HG03354 (cell line): ENCODE data around the gene OR2T29.
A peak's percentile ranks its signal among the peaks of the same experiment; 100 is the strongest.
"Not testable (repeated sequence)": the region's sequence is repeated elsewhere in the genome, so short reads cannot be mapped to it uniquely, and the experiment has no call there.

Experiments used
- ATAC-seq: cut with Tn5 transposase; IDR thresholded peaks from one replicate; pipeline ENCODE4 v1.9.1; 2021; ENCODE audit warnings: mild to moderate bottlenecking; ENCODE audit not compliant: unreplicated experiment, poor library complexity, severe bottlenecking

The OR2T29 gene, protein sequence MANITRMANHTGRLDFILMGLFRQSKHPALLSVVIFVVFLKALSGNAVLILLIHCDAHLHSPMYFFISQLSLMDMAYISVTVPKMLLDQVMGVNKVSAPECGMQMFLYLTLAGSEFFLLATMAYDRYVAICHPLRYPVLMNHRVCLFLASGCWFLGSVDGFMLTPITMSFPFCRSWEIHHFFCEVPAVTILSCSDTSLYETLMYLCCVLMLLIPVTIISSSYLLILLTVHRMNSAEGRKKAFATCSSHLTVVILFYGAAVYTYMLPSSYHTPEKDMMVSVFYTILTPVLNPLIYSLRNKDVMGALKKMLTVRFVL

DNA sequence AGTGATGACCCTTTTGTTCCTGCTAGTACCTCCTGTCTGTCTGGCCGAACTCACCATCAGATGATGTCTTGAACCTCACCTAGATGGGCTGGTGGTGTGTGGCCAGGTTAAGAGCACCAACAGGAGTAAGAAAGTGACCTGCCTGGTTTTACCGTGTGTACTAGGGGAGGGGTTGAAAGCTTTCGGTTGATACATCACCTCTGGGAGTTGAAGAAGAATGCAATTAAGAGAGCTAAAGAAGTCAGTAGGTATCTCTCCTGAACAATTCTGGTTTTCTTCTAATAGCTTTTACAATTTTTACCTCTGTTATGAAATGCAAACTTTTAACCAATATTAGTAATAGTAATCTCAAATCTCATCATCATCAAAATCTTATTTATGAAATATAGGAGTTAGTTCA lies at the start of gene OR2T29:
Gene OR2T29, minus strand, starts transcription at position 101 of the 400 bp plus-strand sequence. CDS start 3,281 bp downstream, outside the sequence.
- not testable (repeated sequence) for ATAC-seq

DNA sequence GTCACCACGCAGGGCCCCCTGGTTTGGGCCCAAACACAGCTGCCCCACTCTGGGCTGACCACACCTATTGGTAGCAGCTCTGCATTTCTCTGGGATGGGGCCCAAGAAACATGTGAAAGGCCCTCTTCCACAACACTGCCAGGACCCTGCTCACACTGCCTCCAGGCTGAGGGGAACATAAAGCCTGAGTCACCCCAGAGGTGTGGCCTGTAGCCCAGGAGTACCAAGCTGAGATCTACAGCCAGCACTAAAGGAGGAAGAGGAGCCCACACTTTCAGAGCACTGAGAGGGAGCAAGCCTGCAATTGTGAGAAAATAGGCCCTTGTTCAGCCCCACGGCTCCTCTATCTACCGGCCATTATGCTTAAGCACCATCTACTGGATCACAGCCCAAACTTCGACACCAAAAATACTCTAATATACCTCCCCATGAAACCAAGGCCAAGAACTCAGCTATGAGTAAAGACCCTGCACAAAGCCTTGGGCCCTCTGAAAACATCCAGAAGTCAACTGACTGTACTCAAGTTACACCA lies 49.4 kb upstream of the OR2T29 start:
- ATAC-seq: no peak

DNA sequence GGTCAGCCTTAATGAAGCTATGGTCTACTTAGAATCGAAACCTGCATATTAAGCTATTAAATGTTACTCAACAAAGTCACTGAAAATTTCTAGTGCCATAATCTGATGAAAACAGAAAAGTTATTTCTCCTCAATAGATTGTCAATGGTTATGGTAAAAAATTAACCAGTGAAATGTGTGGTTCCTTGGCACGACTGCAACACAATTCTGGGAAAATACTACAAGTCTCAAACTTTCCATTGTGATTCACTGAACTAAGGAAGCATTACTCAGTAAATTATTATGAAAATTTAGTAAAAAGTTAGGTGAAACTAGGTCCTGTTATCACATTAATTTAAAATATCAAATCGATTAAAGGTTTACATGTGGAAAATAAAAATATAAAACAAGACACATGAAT lies 47.7 kb upstream of the OR2T29 start:
- no peak for ATAC-seq

DNA sequence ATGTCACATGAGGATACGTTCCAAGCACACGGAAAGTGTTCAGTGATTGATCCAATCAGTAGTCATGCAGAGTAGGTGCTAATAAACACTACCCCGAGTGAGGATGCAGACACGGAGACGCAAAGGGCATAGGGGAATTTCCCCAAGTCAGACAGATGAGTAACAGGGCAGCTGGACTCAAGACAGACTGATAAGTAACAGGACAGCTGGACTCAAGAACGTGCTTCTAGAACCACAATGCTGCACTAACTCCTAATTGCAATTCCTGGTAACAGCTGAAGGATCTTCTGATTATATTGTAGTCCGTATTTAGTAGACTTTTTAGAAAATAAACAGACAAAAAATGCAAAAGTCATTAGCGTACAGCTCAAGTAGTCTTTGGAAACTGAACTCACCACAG lies 36.8 kb upstream of the OR2T29 start:
- no peak for ATAC-seq

DNA sequence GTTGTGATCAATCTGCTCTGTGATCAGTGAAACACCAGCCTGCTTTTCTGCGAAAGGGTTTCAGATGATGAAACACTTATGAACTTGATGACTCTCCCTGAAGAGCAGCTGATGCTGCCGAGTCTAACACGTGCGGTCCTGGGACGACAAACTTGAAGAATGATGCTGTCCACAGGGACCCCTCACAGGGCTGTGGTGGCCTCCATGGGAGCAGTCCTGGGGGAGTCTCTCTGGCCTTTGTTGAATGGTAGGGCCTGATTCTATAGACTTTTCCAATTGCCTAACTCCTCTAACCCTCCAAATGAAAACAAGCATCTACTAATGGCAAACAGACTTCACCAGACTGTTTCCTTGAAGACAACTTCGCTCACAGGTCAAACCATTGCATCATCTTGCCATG lies 35.0 kb upstream of the OR2T29 start, which contains the start of gene OR2T10:
Gene OR2T10, minus strand, starts transcription at position 112 of the 400 bp plus-strand sequence. CDS start 3,932 bp downstream, outside the sequence.
- no peak for ATAC-seq

DNA sequence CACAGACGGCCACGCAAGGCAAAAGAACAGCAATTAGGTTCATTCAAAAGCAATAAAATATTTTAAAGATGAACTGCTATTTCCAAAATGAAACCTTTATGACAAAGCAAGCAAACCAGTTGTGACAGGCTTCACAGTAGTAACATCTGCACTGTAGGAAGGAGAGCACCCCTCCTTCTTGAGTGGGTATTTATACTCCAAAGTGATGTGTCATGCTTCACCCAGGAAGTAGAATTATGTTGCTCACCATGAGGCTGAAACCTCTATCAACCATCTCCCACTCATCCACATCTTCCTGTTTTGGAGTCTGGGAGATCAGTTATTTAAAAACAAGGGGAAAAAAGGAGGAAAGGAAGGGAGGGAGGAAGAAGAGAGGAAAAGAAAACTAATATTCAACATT lies 34.0 kb upstream of the OR2T29 start:
- no peak for ATAC-seq

DNA sequence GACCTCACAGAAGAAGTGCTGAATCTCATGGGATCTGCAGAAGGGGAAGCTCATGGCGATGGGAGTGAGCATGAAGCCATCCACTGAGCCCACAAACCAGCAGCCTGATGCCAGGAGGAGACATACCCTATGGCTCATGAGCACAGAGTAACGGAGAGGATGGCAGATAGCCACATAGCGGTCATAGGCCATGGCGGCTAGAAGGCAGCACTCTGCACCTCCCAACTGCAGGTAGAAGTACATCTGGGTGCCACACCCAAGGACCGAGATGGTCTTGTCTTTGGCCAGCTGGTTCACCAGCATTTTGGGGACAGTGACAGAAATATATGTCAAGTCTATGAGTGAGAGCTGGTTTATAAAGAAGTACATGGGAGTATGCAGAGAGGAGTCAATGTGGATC lies 30.7 kb upstream of the OR2T29 start:
- ATAC-seq: no peak

DNA sequence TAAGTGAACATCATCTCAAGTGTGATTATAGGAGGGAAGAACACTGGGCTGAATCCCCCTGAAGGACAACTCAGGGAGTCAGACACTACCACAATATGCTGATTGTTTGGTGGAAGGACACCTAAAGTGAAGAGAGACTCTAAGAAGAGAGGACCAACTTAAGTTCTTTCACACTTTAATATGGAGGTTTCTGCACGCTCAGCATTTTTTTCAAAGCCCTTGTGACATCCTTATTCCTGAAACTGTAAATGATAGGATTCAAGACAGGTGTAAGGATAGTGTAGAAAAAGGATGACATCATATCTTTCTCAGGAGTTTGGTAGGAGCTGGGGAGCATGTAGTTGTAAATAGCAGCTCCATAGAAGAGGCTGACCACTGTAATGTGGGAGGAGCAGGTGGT lies 30.1 kb upstream of the OR2T29 start:
- ATAC-seq: no peak

DNA sequence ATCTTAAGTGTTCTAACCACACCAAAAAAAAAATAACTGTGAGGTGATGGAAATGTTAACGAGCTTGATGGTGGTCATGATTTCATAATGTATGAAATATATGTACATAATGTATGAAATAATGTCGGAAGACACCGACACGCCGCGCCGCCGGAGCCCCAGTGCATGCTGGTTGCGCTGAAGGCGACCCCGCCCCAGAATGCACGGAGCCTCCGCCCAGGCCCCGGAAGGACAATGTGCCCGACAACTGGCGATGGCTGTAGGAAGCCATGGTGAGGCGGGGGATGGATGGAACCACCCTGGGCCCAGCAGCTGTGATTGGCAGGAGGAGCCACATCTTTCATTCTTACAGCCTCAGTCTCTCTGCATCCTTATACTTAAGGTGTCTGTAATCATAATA lies 27.5 kb upstream of the OR2T29 start:
- no peak for ATAC-seq

DNA sequence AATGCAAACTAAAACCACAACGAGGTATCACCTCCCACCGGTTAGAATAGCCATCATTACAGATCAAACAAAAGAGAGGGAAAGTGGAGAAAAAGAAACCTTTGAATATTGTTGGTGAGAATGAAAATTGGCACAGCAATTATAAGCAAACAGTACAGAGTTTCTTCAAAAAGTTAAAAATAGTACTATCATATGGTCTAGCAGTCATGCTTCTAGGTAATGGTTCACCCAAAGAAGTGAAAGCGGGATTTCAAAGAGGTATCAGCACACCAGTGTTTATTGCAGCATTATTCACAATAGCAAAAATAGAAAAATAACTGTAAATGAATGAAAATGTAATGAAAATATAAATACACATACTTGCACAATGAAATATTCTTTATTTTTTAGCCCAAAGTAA lies 26.8 kb upstream of the OR2T29 start:
- ATAC-seq: no peak

DNA sequence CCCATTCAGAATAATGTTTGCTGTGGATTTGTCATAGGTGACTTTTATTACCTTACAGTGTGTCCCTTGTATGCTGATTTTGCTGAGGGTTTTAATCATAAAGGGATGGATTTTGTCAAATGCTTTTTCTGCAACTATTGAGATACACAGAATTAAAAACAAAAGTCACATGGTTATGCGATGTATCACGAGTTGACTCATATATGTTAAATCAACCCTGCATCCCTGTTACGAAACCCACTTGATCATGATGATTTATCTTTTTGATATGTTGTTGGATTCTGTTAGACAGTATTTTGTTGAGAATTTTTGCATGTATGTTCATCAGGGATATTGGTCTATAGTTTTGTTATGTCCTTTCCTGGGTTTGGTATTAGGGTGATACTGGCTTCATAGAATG lies 22.7 kb upstream of the OR2T29 start:
- ATAC-seq: no peak

DNA sequence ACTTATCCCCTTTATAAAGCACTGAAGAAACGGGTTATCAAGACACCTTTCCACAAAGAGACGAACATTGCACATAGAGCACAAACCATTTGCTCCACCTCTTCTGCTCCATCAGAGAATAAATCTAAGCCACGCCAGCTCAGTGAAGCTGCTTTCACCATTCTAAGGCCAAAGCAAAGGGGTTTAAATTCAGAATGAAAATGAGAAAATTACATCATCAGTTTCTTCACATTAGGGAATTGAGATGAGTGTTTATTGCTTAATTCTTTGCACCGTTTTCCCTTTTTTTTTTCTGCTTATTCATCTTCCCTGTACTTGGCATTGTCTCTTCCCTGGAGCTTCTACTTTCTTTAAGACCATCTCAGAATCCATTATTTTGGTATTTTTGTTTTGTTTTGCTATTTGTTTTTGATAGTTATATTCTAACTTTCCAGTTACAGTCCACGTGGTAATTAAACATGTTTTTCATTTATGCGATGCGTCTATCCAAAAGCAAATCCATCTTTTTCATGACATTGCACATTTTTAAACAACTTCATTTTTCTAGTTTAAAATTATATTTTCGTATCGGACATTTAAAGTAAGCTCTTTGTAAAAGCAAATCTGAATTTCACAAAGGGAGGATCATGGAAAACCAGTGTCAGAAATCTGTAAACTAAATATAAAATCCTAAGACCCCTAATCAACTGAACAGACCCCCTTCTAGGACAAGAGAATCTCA lies 13.8 kb upstream of the OR2T29 start:
- no peak for ATAC-seq

DNA sequence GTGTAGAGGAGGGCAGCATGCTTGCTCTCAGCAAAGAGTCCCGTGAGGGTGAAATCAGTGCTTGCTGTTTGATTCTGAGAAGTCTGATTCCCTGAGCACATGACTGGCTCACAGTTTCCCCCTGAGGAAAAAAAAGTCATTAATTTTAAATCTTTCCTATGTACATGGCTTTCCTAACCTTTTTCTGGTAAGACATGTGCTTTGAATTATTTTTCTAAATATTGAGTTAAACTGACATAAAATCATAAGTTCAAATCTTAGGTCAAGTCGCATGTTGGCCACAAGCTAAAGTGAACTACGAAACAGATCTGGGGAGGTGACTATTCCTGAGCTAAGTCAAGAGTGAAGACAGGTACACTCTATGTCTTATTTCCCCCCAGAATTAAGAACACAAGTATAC lies 12.1 kb upstream of the OR2T29 start, which contains the start of gene OR2T34:
Gene OR2T34, minus strand, starts transcription at position 101 of the 400 bp plus-strand sequence. Its CDS starts 0 bp downstream, at position 101.
- not testable (repeated sequence) for ATAC-seq

DNA sequence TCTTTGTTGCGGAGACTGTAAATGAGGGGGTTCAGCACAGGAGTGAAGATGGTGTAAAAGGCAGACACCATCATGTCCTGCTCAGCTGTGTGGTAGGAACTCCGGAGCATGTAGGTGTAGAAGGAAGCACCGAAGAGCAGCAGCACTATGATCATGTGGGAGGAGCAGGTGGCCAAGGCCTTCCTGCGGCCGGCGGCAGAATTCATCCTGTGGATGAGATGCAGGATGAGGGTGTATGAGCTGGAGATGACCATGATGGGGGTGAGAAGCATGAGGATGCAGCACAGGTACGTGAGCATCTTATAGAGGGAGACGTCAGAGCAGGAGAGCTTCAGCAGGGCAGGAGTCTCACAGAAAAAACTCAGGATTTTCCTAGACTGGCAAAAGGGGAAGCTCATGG lies 11.3 kb upstream of the OR2T29 start:
- ATAC-seq: not testable (repeated sequence)

DNA sequence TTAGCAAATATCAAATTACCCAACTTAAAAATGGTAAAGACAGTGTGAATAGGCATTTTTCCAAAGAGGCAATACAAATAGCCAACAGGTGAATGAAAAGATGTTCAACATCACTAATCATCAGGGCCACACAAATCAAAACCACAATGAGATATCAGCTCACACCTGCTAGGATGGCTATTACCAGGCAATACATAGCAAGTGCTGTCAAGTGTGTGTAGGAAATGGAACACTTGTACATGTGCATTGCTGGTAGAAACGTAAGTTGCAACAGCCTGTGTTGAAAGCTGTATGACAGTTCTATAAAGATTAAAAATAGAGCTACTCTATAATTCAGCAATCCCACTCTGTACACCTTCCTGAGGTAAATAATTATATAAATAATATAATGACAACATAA lies 9.5 kb upstream of the OR2T29 start:
- ATAC-seq: peak; percentile 84

DNA sequence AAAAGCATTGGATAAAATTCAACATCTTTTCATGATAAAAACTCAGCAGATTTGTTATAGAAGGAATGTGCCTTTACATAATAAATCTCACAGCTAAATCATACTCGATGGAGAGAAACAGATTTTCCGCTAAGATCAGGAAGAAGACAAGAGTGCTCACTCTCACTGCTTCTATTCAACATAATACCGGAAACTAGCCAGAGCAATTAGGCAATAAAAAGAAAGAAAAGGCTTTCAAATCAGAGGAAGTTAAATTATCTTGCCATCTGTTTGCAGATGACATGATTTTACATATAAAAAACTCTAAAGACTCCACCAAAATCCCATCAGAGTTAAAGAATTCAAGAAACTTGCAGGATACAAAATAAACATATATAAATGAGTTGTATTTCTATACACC lies 8.2 kb upstream of the OR2T29 start:
- not testable (repeated sequence) for ATAC-seq

DNA sequence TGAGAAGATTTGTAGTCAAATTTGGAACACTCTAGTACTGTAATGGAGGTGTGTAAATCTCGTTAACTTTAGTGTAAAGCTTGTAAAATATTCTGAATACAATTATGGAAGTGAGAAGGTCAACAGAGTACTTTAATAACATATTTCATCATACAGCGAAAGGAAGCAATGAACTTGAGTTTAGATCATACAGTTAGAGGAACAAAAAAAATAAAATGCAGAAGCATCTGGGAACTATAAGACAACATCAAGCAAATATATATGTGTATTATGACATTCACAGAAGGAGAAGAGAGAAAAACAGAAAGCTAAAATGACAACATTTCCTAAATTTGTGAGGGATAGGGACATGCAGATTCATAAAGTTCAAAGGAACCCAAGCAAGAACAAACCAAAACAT lies 6.5 kb upstream of the OR2T29 start:
- not testable (repeated sequence) for ATAC-seq

DNA sequence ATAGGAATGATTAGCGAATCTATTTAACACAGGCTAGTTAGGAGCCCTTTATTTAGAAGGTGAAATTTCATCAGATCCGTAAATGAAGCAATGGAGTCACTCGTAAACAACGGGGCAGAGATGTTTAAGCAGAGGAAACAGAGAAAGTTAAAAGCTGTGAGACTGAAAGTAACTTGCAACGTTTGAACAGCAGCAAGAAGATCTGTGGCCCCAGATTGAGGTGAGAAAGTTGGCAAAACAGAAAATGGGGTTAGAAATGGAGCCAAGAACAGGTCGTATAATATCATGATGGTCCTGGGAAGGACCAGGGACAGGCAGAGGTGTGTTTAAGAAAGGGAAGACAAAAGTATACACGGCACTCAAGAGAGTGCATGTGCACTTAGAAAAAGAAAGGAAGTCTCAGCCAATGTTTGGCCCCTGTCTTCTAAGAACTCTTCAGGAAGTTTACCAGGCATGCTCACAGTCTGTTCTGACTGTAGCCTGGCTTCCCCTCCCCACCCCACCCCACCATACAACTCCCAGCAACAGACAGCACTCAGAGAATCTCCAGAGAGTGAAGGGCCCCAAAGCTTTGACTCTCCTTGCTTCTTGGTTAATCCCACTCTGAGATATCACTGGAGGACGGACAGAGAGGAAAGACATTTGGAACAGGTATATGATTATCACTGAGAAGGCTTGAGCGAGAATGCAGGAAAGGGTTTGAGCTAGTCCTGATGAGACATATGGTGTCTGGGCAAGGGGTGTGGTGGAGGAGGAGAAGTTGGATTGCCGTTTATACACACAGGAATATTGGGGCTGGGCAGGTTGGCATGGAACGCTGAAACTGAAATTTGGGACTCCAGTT lies 3.2 kb upstream of the OR2T29 start:
- ATAC-seq: peak; percentile 81

DNA sequence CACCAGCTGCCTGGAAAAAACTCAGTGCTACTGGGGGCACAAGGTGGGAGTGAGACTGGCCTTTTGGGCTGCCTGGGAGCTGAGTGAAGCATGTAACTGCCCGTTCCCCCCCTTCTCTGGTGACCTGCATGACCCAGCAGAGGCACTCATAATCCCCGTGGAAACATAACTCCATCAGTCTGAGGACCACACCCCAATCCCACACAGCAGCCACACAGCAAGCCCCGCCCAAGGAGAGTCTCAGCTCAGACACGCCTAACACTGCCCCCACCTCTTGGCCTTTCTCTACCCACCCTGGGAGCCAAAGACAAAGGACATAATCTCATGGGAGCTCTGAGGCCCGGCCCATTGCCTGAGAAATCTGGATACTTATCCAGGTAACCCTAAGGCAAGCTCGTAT lies 11.5 kb downstream of the OR2T29 start:
- ATAC-seq: not testable (repeated sequence)

DNA sequence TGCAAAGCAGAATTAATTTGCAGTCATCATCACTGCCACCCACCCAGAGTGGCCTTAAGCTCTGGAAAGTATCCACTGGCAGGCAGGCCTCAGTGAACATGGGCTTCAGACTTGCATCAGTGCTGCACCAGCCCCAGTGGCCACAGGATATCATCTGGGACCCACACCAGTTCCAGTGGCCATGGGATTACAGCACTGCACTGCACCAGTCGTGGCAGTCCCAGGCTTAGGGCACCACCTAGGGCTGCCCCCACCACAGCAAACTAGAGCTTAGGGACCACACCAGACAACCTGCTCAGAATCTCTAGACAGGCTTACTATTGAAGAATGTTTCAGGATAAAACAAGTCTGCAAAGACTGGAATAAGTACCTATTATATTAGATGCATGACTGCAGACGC lies 15.2 kb downstream of the OR2T29 start:
- not testable (repeated sequence) for ATAC-seq
